Left lobe of liver (tissue), 2 donors: ENCODE results near the gene DDX31. TPM values are rescaled to one million over a fixed set of nuclear protein-coding genes. Genes with fewer than 3 reads are reported as not detected.
"Not testable (repeated sequence)": the region's sequence is repeated elsewhere in the genome, so short reads cannot be mapped to it uniquely, and the experiment has no call there.

Source experiments
- ATAC-seq: fragments of 200-7000 bp; cut with Tn5 transposase; one replicate; pipeline ENCODE4 v1.9.1; 2020; ENCODE audit warnings: mild to moderate bottlenecking, moderate library complexity
- DNase-seq: peaks from one replicate; pipeline ENCODE4 v3.0.0-alpha.2; 2020; ENCODE audit warnings: low spot score
- total RNA-seq: library from RNA; stranded (reverse); gene quantifications from one replicate; pipeline ENCODE4 v1.2.1, GENCODE V29; 2021
- donor health status: DM: no; HTN: no; CAD: no; lungs with moderate emphysema.
- donor health status: DM: no; HTN: yes; CAD: no.

DDX31 gene
- 7.7 TPM for total RNA-seq

GRCh38 chr9:132669698-132670456 is at the start of gene DDX31:
TSS of gene DDX31 (minus strand) at chr9:132669983. CDS start at chr9:132669934, 49 bp downstream.
- peak; percentile 94 for ATAC-seq
- DNase-seq = peak; percentile 89

GRCh38 chr9:132718381-132718928 is 48.7 kb upstream of the DDX31 start:
- ATAC-seq = not testable (repeated sequence)

GRCh38 chr9:132717326-132717945 is 47.7 kb upstream of the DDX31 start:
- no peak for DNase-seq
- no peak for ATAC-seq

More at GRCh38 chr9:132718381-132718928, 48.7 kb upstream of the DDX31 start:
- not testable (repeated sequence) for DNase-seq

GRCh38 chr9:132716007-132716406 is 46.2 kb upstream of the DDX31 start:
- DNase-seq = no peak
- ATAC-seq = no peak

GRCh38 chr9:132712753-132713152 is 43.0 kb upstream of the DDX31 start:
- no peak for ATAC-seq
- DNase-seq = no peak

- DNase-seq (no peak), ATAC-seq (no peak)
These were observed 42.1 kb upstream of the DDX31 start for GRCh38 chr9:132711846-132712245.

- not testable (repeated sequence) for ATAC-seq, DNase-seq
These were observed 41.4 kb upstream of the DDX31 start for GRCh38 chr9:132711152-132711551.

GRCh38 chr9:132710333-132710732 is 40.5 kb upstream of the DDX31 start:
- DNase-seq (no peak), ATAC-seq (no peak)

GRCh38 chr9:132708769-132709430 is 39.1 kb upstream of the DDX31 start:
- DNase-seq (no peak), ATAC-seq (no peak)

- no peak for ATAC-seq
These were observed 38.5 kb upstream of the DDX31 start for GRCh38 chr9:132708239-132708638.

GRCh38 chr9:132703336-132703735 is 33.6 kb upstream of the DDX31 start:
- DNase-seq (no peak), ATAC-seq (no peak)

More at GRCh38 chr9:132708239-132708638, 38.5 kb upstream of the DDX31 start:
- no peak for DNase-seq

- no peak for ATAC-seq
These were observed 32.5 kb upstream of the DDX31 start for GRCh38 chr9:132702254-132702653.

GRCh38 chr9:132699956-132700355 is 30.2 kb upstream of the DDX31 start:
- ATAC-seq (no peak), DNase-seq (no peak)

More at GRCh38 chr9:132702254-132702653, 32.5 kb upstream of the DDX31 start:
- DNase-seq = no peak

GRCh38 chr9:132698989-132699388 is 29.2 kb upstream of the DDX31 start:
- no peak for DNase-seq

GRCh38 chr9:132697230-132697629 is 27.4 kb upstream of the DDX31 start:
- DNase-seq (no peak), ATAC-seq (no peak)

More at GRCh38 chr9:132698989-132699388, 29.2 kb upstream of the DDX31 start:
- no peak for ATAC-seq

- ATAC-seq (no peak), DNase-seq (no peak)
These were observed 24.4 kb upstream of the DDX31 start for GRCh38 chr9:132694144-132694543.

- ATAC-seq = no peak
- DNase-seq = no peak
These were observed 20.9 kb upstream of the DDX31 start for GRCh38 chr9:132690696-132691095.

GRCh38 chr9:132683873-132684272 is 14.1 kb upstream of the DDX31 start:
- DNase-seq (no peak), ATAC-seq (no peak)

- ATAC-seq (no peak), DNase-seq (no peak)
These were observed 11.8 kb upstream of the DDX31 start for GRCh38 chr9:132681561-132681960.

GRCh38 chr9:132679946-132680625 is 10.3 kb upstream of the DDX31 start:
- no peak for DNase-seq
- ATAC-seq = no peak

GRCh38 chr9:132677976-132678375 is 8.2 kb upstream of the DDX31 start:
- DNase-seq (no peak), ATAC-seq (no peak)
